SKM-1 treated with dmso at 0.1 percent for 144 hours (cell line): ENCODE data around the gene RALGAPA1.
"Not testable (repeated sequence)": the region's sequence is repeated elsewhere in the genome, so short reads cannot be mapped to it uniquely, and the experiment has no call there.

ENCODE experiments used
- DNase-seq: peaks from one replicate; lab custom pipeline; 2025; ENCODE audit not compliant: unreplicated experiment; lab: John Stamatoyannopoulos, UW

Gene RALGAPA1

DNA sequence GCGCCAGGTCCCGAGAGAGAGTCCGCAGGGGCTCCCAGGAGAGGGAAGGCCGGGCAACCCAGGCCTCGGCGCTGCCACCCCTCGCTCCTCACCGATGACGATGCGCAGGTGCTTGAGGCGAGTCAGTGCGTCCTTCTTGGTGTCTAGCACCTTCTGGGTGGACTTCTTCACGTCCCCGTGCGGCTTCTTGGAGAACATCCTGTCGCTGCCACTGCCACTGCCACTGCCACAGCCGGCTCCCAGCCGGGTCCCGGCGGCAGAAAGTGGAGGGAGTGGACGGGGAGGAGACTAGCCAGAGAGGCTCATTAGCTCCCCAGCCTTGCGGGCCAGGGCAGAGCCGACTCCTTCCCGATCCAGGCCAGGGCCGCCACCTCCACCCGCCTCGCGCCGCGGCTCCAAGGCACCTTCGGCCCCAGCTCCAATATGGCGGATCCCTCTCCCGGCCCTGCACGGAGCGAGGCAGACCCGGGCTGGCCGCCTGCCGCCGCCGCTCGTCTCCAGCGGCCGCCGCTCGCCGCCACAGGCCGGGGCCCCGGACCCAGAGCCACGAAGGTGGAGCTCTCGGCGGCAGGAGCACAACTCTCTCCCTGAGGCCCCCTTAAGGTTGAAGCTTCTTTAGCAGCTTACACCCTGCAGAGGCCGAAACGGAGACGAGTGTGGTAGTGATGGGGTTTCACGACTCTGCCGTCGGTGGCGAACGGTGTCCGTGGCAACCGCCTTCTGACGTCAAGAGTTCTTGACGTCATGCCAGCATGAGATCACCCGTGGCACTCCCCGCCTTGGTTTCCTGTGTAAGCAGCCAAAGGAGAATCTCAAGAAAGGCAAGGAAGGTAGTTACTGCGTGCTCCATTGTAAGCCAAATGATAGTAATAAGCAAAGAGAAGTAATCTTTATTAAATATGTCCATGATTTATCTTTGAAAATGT is at the start of gene RALGAPA1:
Gene RALGAPA1, minus strand, starts transcription at position 658 of the 926 bp plus-strand sequence. Its CDS starts 460 bp downstream, at position 198.
- DNase-seq = peak; percentile 74

DNA sequence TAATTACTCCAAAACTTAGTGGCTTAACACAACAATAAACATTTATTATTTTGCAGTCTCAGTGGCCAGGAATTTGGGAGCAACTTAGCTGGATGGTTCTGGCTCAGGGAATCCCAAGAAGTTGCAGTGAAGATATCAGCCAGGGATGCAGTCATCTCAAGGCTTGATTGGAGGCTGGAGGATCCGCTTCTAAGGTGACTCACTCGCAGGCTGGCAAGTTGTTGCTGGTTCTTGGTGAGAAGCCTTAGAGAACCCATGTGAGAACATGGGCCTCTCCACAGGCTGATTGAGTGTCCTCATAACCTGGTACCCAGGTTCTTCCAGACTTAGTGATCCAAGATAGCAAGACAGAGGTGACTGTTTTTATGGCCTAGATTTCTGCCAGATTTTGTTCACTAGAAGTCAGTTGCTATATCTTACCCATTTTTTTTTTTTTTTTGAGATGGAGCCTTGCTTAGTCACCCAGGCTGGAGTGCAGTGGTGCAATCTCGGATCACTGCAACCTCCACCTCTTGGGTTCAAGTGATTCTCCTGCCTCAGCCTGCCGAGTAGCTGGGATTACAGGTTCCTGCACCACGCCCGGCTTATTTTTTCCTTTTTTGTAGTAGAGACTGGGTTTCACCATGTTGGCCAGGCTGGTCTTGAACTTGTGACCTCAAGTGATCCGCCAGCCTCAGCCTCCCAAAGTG is 49.6 kb upstream of the RALGAPA1 start:
- no peak for DNase-seq

DNA sequence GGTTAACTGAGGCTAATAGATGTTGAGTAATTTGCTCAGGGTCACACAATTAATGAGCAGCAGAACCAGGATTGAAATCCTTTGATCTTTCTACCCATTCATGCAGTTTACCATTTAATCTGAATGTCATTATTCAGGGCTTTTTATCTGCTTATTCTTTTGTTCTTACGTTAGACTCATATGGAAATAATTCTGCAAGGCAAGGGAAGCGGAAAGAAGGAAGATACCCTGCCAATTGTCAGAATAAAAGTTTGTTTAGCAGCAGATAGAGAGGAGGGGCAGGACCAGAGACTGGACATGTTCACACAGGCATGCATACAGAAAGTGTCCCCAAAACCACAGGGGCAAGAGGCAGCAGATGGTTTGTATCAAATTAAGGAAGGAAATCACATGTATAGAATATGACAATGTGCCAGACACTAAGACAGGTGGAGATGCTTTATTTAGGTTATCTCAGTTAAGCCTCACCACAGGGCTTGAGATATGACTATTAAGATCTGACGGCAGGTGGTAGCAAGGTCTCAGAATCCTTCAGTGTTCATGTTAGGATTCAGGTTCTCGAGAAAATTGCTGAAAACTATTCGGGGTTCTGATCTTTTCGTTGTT is 46.9 kb upstream of the RALGAPA1 start:
- no peak for DNase-seq

DNA sequence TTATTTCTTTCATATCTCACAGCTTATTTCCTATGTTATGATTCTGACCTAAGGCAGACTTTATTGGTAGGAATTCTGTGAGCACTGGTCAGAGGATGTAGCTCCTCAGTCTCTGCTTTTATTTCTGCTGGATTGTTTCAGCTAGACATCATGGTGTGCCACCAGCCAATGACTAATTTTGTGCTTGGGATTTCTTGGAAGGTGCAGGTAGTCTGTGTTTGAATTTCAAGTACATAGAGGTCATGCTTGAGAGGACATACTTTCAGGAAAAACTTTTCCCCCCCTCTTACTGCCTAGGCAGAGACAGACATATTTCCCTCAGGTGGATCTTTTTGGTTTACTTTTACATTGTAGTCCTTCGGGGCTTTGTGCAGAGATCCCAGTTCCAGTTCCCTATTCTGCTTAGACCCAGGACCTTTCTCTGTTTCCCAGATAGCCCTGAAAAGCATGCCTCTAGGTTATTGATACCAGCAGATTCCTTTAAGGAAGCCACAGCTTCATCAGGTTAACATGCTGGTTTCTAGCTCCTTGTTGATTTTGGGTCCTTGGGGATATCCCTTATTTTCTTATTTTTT is 45.7 kb upstream of the RALGAPA1 start:
- DNase-seq = no peak

DNA sequence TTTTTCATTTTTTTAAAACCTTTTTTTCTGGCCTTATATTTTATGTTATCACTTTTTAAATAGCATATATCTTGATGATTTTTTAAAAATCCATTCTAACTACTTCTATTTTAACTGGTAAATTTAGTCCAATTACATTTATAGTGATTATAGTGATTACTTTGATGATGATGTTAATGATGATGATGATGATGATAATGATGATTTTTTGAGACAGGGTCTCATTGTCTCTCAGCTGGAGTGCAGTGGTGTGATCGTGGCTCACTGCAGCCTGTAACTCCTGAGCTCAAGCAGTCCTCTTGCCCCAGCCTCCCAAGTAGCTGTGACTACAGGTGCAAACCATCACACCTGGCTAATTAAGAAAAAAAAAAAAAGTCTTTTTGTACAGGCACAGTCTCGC is 44.1 kb upstream of the RALGAPA1 start:
- DNase-seq = no peak

DNA sequence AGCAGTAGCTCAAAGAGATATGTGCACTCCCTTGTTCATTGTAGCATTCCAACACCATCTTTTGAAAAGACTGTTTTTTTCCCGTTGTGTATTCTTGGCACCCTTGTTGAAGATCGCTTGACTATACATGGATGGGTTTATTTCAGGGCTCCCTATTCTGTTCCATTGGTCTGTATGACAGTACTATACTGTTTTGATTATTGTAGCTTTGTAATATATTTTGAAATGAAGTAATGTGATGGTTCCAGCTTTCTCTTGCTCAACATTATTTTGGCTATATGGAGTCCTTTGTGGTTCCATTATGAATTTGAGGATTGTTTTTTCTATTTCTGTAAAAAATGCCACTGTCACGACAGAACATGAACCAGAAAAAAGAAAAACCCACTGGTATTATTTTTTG is 42.7 kb upstream of the RALGAPA1 start:
- no peak for DNase-seq

DNA sequence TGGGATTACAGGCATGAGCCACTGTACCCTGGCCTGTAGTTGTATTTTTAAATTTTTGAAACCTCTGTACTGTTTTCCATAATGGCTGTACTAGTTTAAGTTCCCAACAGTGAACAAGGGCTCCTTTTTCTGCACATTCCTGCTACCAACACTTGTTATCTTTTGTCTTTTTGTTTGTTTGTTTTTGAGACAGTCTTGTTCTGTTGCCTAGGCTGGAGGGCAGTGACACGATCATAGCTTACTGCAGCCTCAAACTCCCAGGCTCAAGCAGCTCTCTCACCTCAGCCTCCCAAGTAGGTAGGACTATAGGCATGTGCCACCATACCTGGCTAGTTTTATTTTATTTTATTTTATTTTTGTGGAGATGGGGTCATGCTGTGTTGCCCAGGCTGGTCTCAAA is 40.0 kb upstream of the RALGAPA1 start:
- DNase-seq = no peak

DNA sequence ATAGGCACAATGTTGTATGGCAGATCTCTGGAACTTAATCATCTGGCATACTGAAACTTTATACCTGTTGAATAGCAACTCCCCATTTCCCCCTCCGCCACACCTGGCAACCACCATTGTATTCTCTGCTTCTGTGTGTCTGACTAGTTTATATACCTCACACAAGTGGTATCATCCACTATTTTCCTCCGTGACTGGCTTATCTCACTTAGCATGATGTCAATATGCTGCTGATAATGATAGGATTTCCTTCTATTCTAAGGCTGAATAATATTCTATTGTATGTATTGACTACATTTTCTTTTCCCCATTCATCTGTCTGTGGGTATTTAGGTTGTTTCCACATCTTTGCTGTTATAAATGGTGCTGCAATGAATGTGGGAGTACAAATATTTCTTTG is 38.5 kb upstream of the RALGAPA1 start:
- no peak for DNase-seq

DNA sequence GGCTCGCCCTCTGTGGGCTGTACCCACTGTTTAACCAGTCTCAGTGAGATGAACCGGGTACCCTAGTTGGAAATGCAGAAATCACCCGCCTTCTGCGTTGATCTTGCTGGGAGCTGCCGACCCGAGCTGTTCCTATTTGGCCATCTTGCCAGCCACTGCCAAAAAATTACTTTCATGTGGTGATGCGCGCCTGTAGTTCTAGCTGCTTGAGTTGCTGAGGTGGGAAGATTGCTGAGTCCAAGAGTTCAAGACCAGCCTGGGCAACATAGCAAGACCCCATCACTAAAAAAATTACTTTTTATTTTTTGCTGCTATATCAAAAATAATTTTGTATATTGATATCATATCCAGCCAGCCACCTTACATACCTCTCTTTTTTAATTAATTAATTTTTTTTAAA is 35.4 kb upstream of the RALGAPA1 start:
- DNase-seq = no peak

DNA sequence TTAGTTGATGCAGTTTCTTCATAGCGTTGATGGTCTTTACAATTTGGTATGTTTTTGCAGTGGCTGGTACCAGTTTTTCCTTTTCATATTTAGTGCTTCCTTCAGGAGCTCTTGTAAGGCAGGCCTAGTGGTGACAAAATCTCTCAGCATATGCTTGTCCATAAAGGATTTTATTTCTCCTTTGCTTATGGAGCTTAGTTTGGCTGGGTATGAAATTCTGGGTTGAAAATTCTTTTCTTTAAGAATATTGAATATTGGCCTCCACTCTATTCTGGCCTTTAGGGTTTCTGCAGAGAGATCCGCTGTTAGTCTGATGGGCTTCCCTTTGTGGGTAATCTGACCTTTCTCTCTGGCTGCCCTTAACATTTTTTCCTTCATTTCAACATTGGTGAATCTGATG is 33.1 kb upstream of the RALGAPA1 start:
- DNase-seq = not testable (repeated sequence)

DNA sequence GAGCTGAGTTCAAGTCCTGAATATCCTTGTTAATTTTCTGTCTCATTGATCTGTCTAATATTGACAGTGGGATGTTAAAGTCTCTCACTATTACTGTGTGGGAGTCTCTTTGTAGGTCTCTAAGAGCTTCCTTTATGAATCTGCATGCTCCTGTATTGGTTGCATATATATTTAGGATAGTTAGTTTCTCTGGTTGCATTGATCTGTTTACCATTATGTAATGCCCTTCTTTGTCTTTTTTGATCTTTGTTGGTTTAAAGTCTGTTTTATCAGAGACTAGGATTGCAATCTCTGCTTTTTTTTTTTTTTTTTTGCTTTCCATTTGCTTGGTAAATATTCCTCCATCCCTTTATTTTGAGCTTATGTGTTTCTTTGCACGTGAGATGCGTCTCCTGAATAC is 32.6 kb upstream of the RALGAPA1 start:
- DNase-seq = not testable (repeated sequence)

DNA sequence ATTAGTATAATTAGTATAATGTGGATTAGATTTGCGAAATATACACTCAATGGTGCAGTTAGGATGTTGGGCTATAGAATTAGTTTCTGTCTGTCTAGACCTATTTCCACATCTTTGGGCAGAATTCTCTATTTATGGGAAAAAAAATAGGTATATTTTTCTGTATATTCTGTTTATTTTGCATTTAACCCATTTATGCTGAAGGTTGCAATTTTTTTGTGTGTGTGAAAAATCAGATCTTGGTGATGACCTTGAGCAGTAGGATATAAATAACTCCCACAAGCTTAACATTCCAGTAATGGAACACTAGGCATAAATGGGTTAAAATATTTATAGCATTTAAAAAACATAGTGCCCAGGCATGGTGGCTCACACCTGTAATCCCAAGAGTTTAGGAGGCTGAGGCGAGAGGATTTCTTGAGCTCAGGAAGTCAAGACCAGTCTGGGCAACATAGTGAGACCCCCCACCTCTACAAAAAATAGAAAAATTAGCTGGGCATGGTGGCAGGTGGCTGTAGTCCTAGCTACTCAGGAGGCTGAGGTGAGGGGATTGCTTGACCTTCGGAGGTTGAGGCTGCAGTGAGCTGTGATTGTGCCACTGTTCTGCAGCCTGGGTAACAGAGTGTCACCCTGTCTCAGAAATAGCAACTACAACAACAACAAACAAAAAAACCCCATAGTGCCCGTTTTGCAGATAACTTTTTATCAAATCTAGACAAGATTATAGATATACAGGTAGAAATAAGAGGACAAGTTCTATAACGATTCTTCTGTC is 26.3 kb upstream of the RALGAPA1 start:
- DNase-seq = no peak

DNA sequence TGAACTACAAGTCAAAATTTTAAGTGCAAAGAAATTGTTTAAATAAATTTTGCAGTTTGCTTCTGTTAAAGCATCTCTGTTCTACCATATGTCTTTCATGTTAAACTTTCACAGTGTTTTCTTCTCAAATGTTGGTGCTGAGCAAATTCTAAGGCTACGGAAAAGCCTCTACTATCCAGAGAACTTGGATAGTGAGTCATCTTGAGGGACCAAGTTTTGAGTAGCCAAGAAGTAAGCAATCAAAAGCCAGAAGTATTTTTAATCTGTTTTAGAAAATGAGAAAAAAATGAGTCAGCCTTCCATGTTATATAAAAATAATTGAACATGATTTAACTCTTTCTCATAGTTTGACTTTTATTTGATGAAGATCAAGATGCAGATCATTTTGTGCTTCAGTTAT is 20.4 kb upstream of the RALGAPA1 start:
- no peak for DNase-seq

DNA sequence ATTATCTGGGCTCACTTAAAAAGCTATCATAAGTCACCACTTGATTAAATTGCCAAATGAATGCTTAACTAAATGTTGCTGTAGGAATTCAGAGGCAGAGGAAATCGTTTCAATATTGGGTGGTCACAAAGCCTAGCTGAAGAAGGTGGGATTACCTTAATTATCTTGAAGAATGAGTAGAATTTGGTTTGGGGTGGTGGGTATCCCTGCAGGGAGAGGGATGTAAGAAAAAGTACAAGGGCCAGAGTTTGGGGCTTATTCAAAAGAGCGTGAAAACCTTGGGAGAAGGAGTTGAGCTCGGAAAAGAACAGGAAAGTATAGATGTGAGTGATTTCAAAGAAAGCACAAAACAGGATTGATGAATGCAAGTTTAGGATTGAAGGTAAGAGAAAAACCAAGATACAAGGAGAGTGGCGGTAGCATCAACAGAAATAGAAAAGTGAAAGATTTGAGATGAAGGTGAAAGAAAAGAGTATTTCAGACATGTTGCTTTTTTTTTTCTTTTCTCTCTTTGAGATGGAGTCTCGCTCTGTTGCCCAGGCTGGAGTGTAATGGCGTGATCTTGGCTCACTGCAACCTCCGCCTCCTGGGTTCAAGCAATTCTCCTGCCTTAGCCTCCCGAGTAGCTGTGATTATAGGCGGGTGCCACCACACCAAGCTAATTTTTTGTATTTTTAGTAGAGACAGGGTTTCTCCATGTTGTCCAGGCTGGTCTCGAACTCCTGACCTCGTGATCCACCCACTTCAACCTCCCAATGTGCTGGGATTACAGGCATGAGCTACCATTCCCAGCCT is 18.8 kb upstream of the RALGAPA1 start:
- DNase-seq = no peak

DNA sequence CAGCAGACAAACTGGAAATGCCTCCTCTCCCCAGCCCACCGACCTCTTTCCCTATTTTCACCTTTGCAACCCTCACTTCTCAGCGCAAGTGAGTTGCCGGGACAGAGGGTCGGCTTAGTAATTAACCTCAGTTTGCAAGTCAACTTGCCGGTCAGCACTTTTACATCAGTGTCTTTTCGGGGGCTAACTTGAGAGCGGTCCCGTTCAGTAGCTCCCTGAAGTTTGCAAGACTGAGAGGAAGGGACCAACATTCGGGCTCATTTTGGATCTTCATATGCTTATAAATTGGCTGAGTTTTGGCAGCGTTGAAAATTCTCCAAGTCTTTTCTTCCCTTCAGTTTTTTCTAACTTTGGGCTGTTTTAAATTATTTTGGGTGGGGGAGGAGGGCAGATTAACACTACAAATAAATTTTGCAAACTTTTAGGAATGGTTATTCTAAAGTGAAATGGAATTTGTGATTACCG is 17.9 kb upstream of the RALGAPA1 start:
- DNase-seq = no peak

DNA sequence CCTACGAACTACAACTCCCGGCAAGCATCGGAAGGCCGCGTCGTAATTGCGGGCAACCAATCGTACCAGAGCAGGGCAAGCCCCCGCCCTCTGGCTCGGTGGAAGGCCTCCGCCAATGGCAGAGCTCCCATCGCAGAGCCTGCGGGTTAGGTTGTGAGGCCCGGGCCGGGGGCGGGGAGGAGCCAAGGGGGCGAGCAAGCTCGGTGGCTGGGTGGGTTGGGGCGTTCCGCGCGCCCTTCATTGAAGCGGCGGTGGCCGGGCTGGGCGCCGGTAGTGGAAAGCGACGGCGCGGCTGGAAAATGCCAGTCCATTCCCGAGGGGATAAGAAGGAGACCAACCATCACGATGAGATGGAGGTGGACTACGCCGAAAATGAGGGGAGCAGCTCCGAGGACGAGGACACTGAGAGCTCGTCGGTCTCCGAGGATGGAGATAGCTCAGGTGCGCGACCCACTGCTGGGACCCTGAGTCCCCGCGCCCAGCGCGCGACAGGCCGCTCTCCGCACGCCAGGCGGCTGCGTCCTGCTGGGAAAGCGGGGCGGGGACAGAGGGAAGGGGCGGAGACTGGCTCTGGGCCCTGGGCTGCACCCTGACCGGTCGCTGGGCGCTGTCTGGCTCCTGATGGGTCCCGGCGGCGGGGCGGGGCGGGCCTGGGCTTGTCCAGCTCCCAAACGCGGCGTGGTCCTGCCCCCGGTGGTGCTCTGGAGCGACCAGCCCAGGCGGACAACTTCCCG is 17.3 kb upstream of the RALGAPA1 start, which contains the start of gene BRMS1L:
Gene BRMS1L, plus strand, starts transcription at position 121 of the 734 bp plus-strand sequence. Its CDS starts 179 bp downstream, at position 300.
- DNase-seq = peak; percentile 83

DNA sequence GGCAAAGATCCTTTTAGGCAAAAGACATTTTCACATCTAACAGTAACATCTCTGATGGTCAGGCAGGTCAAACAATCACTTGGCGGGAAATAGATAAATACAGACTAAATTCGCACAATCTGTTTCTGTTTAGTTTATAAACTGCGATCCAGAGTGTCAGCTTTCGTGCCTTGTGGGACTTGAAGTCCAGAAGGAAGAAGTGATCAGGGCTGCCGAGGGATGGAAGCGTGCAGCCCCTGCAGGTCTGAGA is 16.8 kb upstream of the RALGAPA1 start:
- no peak for DNase-seq

DNA sequence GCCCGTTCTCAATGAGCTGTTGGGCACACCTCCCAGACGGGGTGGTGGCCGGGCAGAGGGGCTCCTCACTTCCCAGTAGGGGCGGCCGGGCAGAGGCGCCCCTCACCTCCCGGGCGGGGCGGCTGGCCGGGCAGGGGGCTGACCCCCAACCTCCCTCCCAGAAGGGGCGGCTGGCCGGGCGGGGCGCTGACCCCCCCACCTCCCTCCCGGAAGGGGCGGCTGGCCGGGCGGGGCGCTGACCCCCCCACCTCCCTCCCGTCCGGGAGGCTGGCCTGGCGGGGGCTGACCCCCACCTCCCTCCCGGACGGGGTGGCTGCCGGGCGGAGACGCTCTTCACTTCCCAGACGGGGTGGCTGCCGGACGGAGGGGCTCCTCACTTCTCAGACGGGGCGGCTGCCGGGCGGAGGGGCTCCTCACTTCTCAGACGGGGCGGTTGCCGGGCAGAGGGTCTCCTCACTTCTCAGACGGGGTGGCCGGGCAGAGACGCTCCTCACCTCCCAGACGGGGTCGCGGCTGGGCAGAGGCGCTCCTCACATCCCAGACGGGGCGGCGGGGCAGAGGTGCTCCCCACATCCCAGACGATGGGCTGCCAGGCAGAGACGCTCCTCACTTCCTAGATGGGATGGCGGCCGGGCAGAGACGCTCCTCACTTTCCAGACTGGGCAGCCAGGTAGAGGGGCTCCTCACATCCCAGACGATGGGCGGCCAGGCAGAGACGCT is 15.5 kb upstream of the RALGAPA1 start:
- not testable (repeated sequence) for DNase-seq

DNA sequence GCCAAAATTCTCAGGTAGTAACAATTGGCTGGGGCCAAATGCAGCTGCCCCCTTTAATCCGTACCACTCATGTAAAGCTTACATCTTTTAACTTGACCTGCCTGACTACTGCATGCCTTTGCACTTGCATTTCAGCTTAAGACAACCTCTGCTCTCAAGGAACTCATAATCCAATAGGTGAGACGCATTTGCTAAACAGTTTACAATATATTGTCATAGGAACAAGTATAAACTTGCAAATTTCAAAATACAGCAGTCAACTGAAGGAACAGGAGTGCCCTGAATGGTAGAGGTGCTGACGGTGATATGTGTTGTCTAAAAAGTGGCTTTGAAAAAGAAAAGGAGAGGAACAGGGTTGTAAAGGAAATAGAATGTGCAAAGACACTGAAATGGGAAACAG is 13.4 kb upstream of the RALGAPA1 start:
- no peak for DNase-seq
